Myometrial cell (primary cell): ENCODE data around the gene NBPF1. TPM values are rescaled to one million over a fixed set of nuclear protein-coding genes. Genes with fewer than 3 reads are reported as not detected.

Source experiments
- total RNA-seq: library from RNA; depleted of rRNA; stranded (reverse); fragments of >200 nt; gene quantifications from 2 replicates; pipeline ENCODE4 v1.2.3, GENCODE V29; 2015

The NBPF1 gene
- 8.6 and 19.3 TPM in 2 replicates for total RNA-seq

DNA sequence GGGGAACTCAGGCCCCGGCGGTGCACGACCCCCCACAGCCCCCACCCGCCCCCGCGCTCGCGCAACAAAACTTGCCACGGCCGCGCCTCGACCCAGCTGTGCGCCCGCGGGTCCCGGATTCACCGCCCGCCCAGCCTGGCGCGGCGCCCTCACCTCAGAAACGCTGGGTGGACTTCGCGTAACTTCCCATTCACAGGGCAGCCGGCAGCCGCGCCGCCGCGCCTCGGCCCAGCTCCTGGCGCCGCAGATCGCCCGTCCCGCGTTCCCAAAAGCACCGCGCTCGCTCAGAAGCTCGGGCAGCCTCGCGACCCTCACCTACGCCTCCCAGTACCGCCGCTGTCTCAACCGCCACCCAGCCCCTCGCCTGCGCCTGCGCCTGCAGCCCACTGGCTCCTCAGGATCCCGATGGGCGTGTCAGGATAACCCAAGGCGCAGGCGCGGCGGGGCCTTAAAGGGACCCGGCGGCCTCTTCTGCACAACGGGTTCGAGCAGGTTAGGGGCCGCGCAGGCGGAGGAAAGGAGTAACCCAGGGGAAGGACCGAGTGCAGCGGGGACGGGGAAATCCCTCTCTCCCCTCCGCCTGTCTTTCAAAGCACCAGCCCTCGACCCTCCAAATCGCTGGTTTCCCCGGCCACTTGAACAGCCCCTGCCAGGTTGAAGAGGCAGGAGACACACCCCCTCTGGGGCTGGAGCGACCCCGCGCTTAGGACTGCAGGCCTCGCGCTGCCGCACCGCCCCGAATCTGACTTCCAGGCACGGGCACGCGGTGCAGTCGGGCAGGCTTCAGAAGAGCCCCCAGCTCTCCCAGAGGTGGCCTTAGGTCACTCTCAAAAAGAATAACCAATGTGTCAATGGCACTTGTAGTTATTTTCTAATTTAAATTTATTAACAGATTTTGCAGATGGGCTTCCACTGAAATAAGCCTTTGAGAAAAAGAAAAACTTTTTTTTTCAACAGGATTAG, at the start of gene NBPF1:
NBPF1 (minus strand) TSS at position 380 of the 963 bp plus-strand sequence.

DNA sequence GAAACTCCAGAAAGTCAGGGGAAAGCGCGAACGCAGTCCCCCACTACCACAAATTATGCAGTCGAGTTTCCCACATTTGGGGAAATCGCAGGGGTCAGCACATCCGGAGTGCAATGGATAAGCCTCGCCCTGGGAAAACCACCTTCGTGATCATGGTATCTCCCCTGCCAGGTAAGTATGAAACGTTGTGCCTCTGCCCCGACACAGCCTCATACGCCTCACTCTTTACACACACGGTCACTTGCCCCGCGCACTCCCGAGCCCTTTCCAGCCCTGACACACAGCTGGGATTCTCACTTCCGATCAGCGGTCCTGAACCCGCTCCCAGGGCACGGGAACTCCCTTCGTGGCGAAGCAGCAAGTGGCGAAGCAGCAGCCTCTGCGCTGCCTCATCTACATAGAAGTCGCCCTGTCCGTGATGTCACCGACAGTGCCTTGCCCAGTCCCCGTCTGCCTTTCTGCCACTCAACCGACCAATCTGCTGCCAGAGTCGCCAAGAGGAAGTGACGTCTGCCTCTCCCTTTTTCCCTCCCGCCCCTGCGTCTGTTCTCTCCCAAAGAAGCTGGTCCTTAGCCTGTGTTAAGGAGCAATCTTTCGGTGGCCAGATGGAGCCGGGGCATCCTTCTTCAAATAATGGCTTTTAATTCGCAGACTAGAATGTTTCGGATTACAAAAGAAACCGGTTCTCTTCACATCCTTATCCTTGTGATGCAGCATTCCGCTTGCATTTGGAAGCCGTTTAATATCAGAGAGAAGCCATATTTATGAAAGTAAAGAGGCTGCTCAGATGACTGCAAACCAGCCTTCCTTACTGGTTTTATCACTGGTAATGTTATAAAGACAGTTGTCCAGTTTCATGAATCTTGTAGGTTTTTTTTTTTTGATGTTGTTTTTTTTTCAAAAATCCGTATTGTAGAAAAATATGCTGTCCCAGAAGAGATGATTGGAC, 99.0 kb downstream of the NBPF1 start, which contains the start of gene RNU1-1:
RNU1-1 (minus strand) TSS at position 179 of the 949 bp plus-strand sequence.

Other genes starting within 250 kb of the NBPF1 start
- gene SZRD1, start 246.3 kb downstream of the NBPF1 start, total RNA-seq = 70.9 and 80.8 TPM in 2 replicates
- gene SPATA21, start 176.1 kb downstream of the NBPF1 start, total RNA-seq = not detected in 2 replicates
- 112 and 127 TPM in 2 replicates for gene NECAP2, start 172.8 kb downstream of the NBPF1 start, total RNA-seq
- gene RNU1-1, start 99.3 kb downstream of the NBPF1 start, total RNA-seq = not detected in 2 replicates
- not detected in 2 replicates for gene RNU1-3, start 53.4 kb upstream of the NBPF1 start, total RNA-seq
- gene RNU1-4, start 127.0 kb upstream of the NBPF1 start, total RNA-seq = not detected in 2 replicates